ENCODE measurements around the gene PTGFRN.

DNA sequence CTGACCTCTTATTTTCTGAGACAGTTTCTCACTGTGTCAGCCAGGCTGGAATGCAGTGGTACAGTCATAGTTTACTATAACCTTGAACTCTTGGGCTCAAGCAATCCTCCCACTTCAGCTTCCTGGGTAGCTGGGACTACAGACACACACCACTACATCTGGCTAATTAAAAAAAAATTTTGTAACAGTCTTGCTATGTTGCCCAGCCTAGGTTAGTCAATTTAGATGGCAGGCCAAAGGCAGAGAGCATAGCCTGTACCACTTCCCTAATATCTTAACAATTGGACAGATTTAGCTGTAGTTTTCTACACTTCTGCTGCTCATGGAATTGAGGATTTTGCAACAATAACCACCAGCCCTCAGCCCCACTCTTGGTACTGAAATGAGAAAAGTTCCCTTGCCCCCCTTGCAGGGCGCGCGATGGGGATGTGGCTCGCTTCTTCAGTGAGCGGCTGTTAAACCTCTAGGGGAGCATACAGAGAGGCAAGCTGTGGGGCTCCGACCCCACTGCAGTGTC is 34.9 kb upstream of the PTGFRN start:
- TF ChIP-seq POLR2AphosphoS5 (IDR thresholded peaks at IDR 0.05; ENCODE audit: borderline replicate concordance, low read depth, low read length) = no peak
- TF ChIP-seq EZH2 (IDR thresholded peaks at IDR 0.05) = no peak
- TF ChIP-seq FOXP2 (optimal IDR thresholded peaks at IDR 0.05; ENCODE audit: control extremely low read depth, extremely low read length, insufficient read depth) = no peak

Data from SK-N-MC (cell line).